WERI-Rb-1 (cell line): Measurements from ENCODE around the gene LPAR4.

Source experiments
- DNase-seq: peaks from one replicate; pipeline ENCODE4 v3.0.0-alpha.2; 2020
- H3K27ac ChIP-seq: fragments of 250-450 bp; sonication (Bioruptor Pico); 2 replicates; pipeline ENCODE4 v1.5.1; 2020; ENCODE audit warnings: mild to moderate bottlenecking, moderate library complexity
- H3K27me3 ChIP-seq: fragments of 250-450 bp; sonication (Bioruptor Pico); 2 replicates; pipeline ENCODE4 v1.5.1; 2021; ENCODE audit warnings: mild to moderate bottlenecking, low read depth, moderate library complexity; ENCODE audit not compliant: insufficient read depth, severe bottlenecking
- H3K36me3 ChIP-seq: fragments of 250-450 bp; sonication (Bioruptor Pico); 2 replicates; pipeline ENCODE4 v1.5.1; 2020; ENCODE audit warnings: mild to moderate bottlenecking, moderate library complexity
- H3K4me3 ChIP-seq: 2 replicates; pipeline ENCODE4 v1.5.1; 2011; ENCODE audit warnings: low read depth, mild to moderate bottlenecking, control low read depth, low read length
- H3K9me3 ChIP-seq: fragments of 250-450 bp; sonication (Bioruptor Pico); 2 replicates; pipeline ENCODE4 v1.5.1; 2021; ENCODE audit warnings: mild to moderate bottlenecking, moderate library complexity; ENCODE audit not compliant: severe bottlenecking
- TF ChIP-seq, protein P1 (sequence below): IDR thresholded peaks from 2 replicates; pipeline ENCODE4 v1.5.1; 2011; ENCODE audit warnings: low read depth, mild to moderate bottlenecking, control low read depth, inconsistent platforms, low read length

LPAR4 gene

DNA sequence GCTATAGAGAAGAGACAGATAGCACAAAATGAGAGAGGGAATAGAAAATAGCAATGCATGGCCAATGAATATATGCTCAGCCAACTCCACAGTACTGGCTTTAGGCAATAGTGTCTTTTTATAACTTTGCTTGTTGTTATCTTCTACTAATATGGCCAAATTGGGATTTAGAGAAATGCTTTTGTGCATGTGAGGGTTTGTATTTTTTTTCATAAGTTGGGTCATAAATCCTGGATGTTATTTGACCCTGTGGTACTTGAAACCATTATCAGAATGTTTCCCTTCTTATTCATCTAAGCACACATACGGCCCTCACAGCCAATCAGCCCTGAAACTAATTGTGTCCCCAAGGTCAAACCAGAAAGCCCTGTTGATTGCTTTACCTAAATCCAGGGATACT lies 35.2 kb upstream of the LPAR4 start:
- peaks cover 8% of the 10 kb centered on the region for H3K27me3 ChIP-seq
- TF ChIP-seq, protein P1, sequence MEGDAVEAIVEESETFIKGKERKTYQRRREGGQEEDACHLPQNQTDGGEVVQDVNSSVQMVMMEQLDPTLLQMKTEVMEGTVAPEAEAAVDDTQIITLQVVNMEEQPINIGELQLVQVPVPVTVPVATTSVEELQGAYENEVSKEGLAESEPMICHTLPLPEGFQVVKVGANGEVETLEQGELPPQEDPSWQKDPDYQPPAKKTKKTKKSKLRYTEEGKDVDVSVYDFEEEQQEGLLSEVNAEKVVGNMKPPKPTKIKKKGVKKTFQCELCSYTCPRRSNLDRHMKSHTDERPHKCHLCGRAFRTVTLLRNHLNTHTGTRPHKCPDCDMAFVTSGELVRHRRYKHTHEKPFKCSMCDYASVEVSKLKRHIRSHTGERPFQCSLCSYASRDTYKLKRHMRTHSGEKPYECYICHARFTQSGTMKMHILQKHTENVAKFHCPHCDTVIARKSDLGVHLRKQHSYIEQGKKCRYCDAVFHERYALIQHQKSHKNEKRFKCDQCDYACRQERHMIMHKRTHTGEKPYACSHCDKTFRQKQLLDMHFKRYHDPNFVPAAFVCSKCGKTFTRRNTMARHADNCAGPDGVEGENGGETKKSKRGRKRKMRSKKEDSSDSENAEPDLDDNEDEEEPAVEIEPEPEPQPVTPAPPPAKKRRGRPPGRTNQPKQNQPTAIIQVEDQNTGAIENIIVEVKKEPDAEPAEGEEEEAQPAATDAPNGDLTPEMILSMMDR = no peak
- no peak overlapping the region for H3K27ac ChIP-seq
- H3K36me3 ChIP-seq = no peaks in the 10 kb centered on the region
- H3K4me3 ChIP-seq = no peak overlapping the region
- H3K9me3 ChIP-seq = no peaks in the 10 kb centered on the region
- no peak for DNase-seq

DNA sequence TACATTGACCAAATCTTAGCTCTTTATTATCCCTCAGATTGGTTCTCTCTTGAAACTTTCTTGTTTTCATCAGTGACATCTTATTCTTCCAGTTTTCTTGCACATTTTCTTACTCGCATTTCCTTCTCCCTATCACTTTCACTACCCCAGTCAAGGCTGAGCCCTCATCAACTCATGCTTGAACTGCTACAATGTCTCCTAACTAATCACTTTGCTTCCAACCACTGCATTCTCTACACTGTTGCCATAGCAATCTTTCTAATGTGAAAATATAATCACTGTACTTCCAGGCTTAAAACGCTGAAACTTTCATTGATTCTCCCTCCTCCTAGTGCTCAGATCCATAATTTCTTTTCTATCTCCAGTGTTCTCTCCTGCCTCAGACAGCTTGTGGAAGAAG lies 22.2 kb upstream of the LPAR4 start:
- Histone ChIP-seq H3K36me3 (no peaks in the 10 kb centered on the region), H3K27me3 (no peaks in the 10 kb centered on the region), H3K4me3 (no peak overlapping the region), H3K27ac (no peak overlapping the region), H3K9me3 (no peaks in the 10 kb centered on the region)
- DNase-seq = no peak
- TF ChIP-seq, protein P1 = no peak

- Histone ChIP-seq H3K27me3 (peaks cover 8% of the 10 kb centered on the region), H3K27ac (no peak overlapping the region), H3K36me3 (no peaks in the 10 kb centered on the region), H3K4me3 (no peak overlapping the region), H3K9me3 (no peaks in the 10 kb centered on the region)
- TF ChIP-seq, protein P1 = no peak
- no peak for DNase-seq
These were observed 1.0 kb upstream of the LPAR4 start for GRCh38 chrX:78746496-78746895.

DNA sequence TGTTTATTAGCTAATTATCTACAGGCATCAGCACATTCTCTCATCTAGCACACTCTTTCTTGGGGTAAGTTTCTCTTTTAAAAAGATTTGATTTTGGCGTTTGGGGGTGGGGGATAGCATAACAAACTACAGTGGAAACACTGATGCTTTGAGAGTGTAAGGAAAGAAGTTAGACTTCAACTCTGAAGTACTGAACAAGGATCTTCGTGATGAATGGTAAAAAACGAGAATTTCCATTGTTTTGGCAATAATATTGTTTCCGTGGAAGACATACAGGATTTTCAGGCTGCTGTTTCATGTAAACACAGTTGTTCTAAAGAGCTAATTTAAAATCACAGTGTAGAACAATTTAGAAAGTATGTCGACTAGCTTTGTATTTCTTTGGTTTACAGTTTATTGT lies 451 bp downstream of the LPAR4 start:
- TF ChIP-seq, protein P1 = no peak
- Histone ChIP-seq H3K9me3 (no peaks in the 10 kb centered on the region), H3K36me3 (no peaks in the 10 kb centered on the region), H3K4me3 (no peak overlapping the region), H3K27me3 (peaks cover 12% of the 10 kb centered on the region), H3K27ac (no peak overlapping the region)
- DNase-seq = no peak

GRCh38 chrX:78748846-78749245 lies 1.3 kb downstream of the LPAR4 start:
- no peak overlapping the region for H3K4me3 ChIP-seq
- no peak overlapping the region for H3K27ac ChIP-seq
- TF ChIP-seq, protein P1 = no peak
- H3K36me3 ChIP-seq = no peaks in the 10 kb centered on the region
- peaks cover 15% of the 10 kb centered on the region for H3K27me3 ChIP-seq
- DNase-seq = no peak
- H3K9me3 ChIP-seq = no peaks in the 10 kb centered on the region

DNA sequence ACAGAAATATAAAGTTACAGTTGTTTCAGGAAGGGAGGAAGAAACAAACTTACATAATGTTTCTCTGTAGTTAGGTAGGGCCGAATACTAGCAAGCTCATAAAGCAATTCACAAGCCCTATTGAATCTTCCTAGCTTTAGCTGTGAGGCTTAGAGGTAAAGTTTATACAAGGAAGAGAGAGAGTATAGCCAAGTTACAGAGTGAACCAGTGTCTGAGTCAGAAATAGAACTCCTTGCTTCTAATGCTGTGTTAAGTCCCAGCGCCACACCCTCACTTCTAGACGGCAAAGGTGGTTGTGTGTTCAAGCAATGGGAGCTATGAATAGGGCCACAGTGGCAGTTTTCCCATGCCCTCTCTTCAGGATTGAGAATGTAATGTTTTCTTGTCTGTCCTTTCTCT lies 6.1 kb downstream of the LPAR4 start:
- no peaks in the 10 kb centered on the region for H3K9me3 ChIP-seq
- TF ChIP-seq, protein P1 = no peak
- no peak for DNase-seq
- H3K36me3 ChIP-seq = no peaks in the 10 kb centered on the region
- peaks cover 32% of the 10 kb centered on the region for H3K27me3 ChIP-seq
- H3K4me3 ChIP-seq = no peak overlapping the region
- H3K27ac ChIP-seq = no peak overlapping the region
